HG03354 (cell line): ENCODE measurements around the gene SERF1A.
"Not testable (repeated sequence)": the region's sequence is repeated elsewhere in the genome, so short reads cannot be mapped to it uniquely, and the experiment has no call there.

ENCODE experiments used
- ATAC-seq: cut with Tn5 transposase; IDR thresholded peaks from one replicate; pipeline ENCODE4 v1.9.1; 2021; ENCODE audit warnings: mild to moderate bottlenecking; ENCODE audit not compliant: unreplicated experiment, poor library complexity, severe bottlenecking

SERF1A gene

GRCh38 chr5:70900533-70901271, at the start of gene SERF1A:
Gene SERF1A, plus strand, starts transcription at chr5:70900669. Its CDS starts 201 bp downstream, at chr5:70900870.
- ATAC-seq, result peak; percentile 86

GRCh38 chr5:70866778-70867177, 33.7 kb upstream of the SERF1A start:
- ATAC-seq, result not testable (repeated sequence)

GRCh38 chr5:70870626-70871025, 29.8 kb upstream of the SERF1A start:
- not testable (repeated sequence) for ATAC-seq

- not testable (repeated sequence) for ATAC-seq
These were observed 4.4 kb upstream of the SERF1A start for GRCh38 chr5:70896076-70896475.

GRCh38 chr5:70901272-70901571, 753 bp downstream of the SERF1A start:
- ATAC-seq, result peak; percentile 24

GRCh38 chr5:70906624-70907023, 6.2 kb downstream of the SERF1A start:
- not testable (repeated sequence) for ATAC-seq

GRCh38 chr5:70916829-70917228, 16.4 kb downstream of the SERF1A start:
- ATAC-seq, result not testable (repeated sequence)

- ATAC-seq, result not testable (repeated sequence)
These were observed 24.7 kb downstream of the SERF1A start for GRCh38 chr5:70925211-70925562.

GRCh38 chr5:70931709-70932368, 31.4 kb downstream of the SERF1A start:
- ATAC-seq, result not testable (repeated sequence)

- not testable (repeated sequence) for ATAC-seq
These were observed 32.1 kb downstream of the SERF1A start for GRCh38 chr5:70932560-70932959.

GRCh38 chr5:70953068-70953467, 52.6 kb downstream of the SERF1A start:
- ATAC-seq, result not testable (repeated sequence)
